Transverse colon (tissue), 4 donors: ENCODE measurements around the gene MESP1.

Experiments
- EP300 ChIP-seq: sonication (generic); formaldehyde crosslinking; IDR thresholded peaks from one replicate; pipeline ENCODE4 v1.6.1; 2017; ENCODE audit warnings: antibody characterized with exemption, low read depth
- POLR2A ChIP-seq: fragments of 450-650 bp; IDR thresholded peaks from one replicate; pipeline ENCODE4 v1.6.1; 2016; ENCODE audit warnings: antibody characterized with exemption, mild to moderate bottlenecking, moderate library complexity
- POLR2AphosphoS5 ChIP-seq, 3 donors: sonication (generic); formaldehyde crosslinking; IDR thresholded peaks; one replicate each; pipeline ENCODE4 v1.6.1; 2016; ENCODE audit warnings: antibody characterized with exemption in 3 of 3
- TF ChIP-seq, protein P1 (sequence below), 5 experiments: fragments of 200-600 bp in 3 of 5; fragments of 450-650 bp in 2 of 5; sonication (generic) in 3 of 5; IDR thresholded peaks; 1 replicate in 2 of 5; 2 replicates in 3 of 5; pipeline ENCODE4 v1.5.1; 2016 to 2017; ENCODE audit warnings: antibody characterized with exemption in 5 of 5, inconsistent platforms in 3 of 5, mild to moderate bottlenecking in 2 of 5, moderate library complexity in 1 of 5

- TF ChIP-seq POLR2AphosphoS5 (IDR thresholded peaks at IDR 0.05): no peak
- TF ChIP-seq, protein P1, sequence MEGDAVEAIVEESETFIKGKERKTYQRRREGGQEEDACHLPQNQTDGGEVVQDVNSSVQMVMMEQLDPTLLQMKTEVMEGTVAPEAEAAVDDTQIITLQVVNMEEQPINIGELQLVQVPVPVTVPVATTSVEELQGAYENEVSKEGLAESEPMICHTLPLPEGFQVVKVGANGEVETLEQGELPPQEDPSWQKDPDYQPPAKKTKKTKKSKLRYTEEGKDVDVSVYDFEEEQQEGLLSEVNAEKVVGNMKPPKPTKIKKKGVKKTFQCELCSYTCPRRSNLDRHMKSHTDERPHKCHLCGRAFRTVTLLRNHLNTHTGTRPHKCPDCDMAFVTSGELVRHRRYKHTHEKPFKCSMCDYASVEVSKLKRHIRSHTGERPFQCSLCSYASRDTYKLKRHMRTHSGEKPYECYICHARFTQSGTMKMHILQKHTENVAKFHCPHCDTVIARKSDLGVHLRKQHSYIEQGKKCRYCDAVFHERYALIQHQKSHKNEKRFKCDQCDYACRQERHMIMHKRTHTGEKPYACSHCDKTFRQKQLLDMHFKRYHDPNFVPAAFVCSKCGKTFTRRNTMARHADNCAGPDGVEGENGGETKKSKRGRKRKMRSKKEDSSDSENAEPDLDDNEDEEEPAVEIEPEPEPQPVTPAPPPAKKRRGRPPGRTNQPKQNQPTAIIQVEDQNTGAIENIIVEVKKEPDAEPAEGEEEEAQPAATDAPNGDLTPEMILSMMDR (IDR thresholded peaks at IDR 0.05): no peak
- no peak for TF ChIP-seq POLR2A
- TF ChIP-seq EP300: no peak
Measured at GRCh38 chr15:89774492-89774891, 23.4 kb upstream of the MESP1 start.
